NCI-H1694 (cell line): ENCODE data around the gene NPHP3.
"Not testable (repeated sequence)": the region's sequence is repeated elsewhere in the genome, so short reads cannot be mapped to it uniquely, and the experiment has no call there.

Experiments
- DNase-seq: peaks from one replicate; lab custom pipeline; 2025; lab: John Stamatoyannopoulos, UW

NPHP3 gene, protein sequence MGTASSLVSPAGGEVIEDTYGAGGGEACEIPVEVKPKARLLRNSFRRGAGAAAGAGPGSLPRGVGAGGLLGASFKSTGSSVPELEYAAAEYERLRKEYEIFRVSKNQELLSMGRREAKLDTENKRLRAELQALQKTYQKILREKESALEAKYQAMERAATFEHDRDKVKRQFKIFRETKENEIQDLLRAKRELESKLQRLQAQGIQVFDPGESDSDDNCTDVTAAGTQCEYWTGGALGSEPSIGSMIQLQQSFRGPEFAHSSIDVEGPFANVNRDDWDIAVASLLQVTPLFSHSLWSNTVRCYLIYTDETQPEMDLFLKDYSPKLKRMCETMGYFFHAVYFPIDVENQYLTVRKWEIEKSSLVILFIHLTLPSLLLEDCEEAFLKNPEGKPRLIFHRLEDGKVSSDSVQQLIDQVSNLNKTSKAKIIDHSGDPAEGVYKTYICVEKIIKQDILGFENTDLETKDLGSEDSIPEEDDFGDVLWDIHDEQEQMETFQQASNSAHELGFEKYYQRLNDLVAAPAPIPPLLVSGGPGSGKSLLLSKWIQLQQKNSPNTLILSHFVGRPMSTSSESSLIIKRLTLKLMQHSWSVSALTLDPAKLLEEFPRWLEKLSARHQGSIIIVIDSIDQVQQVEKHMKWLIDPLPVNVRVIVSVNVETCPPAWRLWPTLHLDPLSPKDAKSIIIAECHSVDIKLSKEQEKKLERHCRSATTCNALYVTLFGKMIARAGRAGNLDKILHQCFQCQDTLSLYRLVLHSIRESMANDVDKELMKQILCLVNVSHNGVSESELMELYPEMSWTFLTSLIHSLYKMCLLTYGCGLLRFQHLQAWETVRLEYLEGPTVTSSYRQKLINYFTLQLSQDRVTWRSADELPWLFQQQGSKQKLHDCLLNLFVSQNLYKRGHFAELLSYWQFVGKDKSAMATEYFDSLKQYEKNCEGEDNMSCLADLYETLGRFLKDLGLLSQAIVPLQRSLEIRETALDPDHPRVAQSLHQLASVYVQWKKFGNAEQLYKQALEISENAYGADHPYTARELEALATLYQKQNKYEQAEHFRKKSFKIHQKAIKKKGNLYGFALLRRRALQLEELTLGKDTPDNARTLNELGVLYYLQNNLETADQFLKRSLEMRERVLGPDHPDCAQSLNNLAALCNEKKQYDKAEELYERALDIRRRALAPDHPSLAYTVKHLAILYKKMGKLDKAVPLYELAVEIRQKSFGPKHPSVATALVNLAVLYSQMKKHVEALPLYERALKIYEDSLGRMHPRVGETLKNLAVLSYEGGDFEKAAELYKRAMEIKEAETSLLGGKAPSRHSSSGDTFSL (N-terminal part only)

DNA sequence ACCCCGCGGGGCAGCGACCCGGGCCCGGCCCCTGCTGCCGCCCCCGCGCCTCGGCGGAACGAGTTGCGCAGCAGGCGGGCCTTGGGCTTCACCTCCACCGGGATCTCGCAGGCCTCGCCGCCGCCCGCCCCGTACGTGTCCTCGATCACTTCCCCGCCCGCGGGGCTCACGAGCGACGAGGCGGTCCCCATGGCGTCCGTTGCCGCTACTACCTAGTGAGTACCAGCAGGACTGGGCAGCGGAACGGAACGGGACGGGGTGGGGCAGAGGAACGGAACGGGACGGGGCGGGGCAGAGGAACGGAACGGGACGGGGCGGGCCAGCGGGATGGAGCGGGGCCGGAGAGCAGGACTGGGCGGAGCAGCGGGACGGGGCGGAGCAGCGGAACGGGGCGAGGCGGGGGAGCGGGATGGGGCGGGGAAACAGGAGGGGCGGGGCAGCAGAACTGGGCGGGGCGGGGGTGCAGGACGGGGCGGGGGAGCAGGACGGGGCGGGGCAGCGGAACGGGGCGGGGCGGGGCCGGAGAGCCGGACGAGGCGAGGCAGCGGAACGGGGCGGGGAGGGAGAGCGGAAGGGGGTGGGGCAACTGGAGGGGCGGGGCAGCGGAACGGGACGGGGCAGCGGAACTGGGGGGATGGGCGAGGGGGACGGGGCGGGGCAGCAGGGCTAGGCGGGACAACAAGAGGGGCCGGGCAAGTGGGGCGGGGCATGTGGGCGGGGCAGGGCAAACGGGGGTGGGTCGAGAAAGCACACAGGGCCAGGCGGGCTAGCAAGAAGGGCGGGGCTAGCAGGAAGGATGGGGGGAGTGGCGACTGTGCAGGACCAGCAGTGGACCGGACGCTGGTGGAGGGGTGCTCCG, at the start of gene NPHP3:
NPHP3 (minus strand) TSS at position 245 of the 859 bp plus-strand sequence; CDS start at position 191, 54 bp downstream.
- DNase-seq, result peak; percentile 84

DNA sequence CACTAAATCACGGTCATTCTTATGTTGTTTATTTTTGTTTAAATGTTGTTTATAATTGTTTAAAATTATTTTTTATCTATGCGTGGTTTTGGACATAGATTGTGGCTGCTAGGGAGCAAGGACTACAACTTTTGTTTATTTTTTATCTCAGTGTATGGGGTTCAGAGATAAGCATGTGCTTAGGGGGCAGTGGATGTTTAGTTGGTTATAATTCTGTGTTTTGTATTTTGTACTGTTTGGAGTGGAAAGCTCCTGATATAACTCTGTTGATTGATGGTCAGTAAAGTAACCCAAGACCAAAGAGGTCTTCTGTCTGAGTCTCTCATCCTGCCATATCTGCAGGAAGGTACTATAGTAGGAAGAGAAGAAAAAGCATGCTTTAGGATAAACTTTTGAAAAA, 36.5 kb upstream of the NPHP3 start:
- DNase-seq, result no peak

DNA sequence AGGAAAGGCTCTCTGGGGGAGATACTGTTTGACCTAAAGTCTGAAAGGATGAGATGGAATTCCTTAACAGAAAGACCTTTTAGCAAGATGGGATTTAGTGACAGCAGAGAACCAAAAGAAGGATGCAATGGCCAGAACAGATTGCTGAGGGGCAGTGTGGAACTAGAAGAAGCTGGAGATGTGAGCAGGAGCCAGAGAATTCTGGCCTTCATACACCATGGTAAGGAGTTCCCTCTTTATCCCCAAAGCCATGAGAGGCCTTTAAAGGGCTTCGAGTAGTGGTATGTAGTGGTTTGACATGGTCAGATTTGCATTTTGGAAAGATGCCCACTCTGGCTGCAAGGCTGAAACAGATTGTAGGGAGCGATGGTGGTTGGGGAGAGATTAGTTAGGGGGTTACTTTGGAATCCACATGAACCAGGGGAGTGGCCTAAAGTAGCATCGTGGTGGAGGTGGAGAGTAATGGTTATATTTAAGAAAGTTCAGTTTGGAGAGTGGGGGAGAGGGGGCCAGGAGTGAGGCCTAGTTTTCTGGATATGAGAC, 34.0 kb upstream of the NPHP3 start:
- DNase-seq, result no peak

DNA sequence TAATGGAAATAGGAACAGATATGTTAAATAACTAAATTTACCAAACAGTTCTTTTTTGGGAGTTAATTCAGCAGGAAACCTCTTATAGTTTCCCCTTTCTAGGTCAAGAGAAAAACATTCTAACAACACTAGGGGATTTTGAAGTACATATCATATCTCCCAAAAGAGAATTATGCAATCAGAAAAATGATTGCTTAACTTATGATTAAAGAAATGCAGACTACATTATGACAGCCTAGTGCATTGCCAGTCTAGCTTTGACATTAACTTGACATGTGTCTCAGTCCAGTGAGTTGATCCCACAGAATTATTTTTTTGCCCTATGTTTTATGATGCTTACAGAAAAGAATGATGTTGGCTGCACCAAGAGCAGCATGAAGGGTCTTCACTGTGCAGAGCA, 31.7 kb upstream of the NPHP3 start:
- no peak for DNase-seq

DNA sequence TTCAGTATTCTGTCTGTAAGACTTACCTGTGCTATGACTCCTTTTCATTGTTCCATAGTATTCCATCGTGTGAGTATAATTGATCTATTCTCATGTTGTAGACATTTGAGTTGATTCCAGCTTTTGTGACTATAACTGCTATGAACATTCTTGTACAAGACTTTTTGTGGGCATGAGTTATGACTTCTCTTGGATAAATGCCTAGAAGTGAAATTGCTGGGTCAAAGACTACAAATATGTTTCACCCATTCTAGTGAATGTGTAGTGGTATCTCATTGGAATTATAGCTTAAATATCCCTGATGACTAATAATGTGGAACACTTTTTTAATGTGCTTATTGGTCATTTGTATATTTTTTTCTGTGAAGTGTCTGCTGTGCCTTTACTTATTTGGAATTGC, 27.6 kb upstream of the NPHP3 start:
- no peak for DNase-seq

DNA sequence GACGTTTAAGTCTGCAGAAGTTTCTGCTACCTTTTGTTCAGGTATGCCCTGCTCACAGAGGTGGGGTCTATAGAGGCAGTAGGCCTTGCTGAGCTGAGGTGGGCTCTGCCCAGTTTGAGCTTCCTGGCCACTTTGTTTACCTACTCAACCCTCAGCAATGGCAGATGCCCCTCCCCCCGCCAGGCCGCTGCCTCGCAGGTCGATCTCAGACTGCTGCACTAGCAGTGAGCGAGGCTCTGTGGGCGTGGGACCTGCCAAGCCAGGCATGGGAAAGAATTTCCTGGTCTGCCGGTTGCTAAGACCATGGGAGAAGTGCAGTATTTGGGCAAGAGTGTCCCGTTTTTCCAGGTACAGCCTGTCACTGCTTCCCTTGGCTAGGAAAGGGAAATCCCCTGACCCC, 24.5 kb upstream of the NPHP3 start:
- not testable (repeated sequence) for DNase-seq

DNA sequence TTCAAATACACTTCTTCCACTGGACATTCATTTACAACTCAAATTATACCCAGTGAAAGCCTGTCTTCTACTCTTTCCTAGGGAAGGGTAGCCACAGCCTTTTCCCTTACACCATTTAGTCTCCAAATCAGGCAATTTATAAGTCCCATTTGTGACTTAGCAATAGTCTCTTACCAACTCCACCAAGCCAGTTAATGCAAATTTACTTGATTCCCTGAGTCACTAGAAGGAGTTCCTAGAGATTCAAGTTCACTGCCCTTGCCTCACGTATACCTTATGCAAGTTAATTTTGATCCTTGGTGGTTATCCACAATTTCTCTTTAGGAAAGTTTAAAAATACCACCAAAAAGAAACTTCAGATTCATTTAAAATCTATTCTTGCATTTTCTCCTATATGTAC, 16.1 kb upstream of the NPHP3 start:
- no peak for DNase-seq

DNA sequence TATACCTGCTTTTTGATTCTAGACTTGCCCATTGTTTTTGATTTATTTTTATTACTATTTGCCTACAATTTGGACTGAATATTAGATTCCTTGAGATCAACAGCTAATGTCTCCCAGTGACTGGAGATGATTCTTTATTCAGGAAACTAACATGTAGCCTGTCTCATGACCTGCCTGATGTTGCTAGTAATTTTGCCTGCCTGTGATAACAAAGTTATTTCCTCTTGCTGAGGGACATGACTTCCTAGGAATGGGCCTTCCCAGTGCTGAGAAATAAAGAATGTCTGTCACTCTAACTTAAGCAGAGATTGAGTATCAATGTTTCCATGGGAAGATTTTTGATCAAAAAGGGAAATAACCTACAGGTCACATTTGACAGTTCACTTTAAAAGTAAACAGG, 13.4 kb upstream of the NPHP3 start:
- no peak for DNase-seq

DNA sequence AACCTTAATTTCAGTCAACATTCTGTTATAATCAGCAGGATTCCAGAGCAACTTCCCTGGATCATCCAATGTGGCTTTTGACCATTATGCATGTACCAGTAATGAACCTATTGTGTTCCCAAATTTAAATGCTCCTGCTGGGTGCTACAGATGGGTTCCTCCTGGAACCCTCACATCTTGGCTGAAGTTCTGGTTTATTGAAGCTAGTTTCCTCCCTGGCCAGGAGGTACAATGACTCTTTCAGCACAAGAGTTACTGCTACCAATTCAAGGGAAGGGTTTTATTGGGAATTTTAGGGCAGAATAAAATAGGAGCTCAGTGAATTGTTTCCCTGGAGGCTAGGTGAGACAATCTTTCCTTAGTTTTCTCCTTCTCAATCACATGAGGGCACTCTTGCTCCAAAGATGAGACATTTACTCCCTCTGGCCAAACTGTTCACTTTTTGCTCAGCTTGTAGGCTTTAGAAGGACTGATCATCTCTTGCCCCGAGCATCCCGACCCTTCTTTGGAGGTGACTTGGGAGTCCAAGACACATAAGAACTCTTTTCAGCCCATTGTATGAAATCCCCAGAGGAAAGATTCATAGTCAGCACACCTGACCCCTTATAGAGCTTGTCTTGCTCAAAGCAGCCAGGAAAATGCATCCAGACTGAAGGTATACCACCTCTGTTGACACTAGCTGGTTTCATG, 8.8 kb upstream of the NPHP3 start:
- DNase-seq, result peak; percentile 46

DNA sequence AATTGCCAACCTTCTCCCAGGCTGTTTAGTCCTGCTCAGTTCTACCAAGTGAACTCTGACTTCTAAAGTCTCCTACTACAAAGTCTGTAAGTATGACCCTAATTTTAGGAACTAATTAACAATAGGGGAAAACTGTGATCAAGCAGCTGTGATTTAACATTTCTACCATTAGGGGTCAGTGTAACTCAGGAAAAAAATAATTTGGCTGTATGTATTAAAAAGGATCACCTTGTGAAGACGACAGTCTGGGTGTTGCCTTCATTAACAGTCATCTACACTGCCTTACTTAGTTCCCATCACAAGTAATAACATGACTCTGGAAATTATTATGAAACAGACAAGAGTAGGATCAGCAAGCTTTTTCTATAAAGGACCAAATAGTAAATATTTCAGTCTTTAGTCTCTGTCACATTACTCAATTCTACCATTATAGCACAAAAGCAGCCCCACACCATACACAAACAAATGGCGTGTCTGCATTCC, 4.2 kb upstream of the NPHP3 start:
- peak; percentile 73 for DNase-seq

DNA sequence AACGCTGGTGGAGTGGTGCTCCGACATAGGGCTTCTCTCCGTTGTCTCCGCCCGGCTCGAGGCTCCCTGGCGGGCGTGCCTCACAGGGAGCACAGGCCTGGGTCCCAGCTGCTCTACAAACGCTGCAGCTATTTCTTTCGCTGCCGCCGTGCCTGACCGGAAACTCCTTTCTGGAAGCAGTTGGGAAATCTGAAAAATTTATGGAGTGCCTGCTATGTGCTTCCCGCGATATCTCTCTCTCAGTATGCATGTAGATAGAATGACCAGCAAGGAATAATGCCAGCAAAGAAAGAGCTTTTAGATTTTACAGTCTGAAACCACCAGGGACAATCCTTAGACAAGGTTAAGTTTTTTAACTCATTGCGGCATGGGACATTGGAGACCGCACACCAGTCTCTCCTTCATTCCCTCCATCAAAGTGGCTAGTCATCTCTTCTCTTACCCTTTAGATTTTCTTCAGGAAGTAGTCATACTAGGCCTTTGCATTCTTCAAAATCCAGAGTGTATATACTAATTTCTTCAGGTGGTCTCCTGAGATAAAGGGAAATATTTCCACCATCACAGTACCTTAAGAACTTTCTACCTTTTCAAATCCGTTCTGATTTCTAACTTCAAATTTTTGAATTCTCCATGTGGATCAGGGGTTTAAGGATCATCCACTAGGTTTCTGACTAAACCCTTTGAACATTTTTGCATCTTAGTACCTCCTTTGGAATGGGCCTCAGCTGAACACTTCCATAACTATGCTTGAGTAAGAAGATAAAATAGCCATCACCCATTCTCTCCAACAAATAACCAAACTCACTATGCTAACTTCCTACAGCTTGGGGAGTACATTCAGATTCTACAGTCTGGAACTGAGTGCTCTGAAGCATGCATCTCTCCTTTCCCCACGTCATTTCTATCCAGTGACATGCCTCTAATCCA, 1.1 kb upstream of the NPHP3 start:
- DNase-seq, result no peak

DNA sequence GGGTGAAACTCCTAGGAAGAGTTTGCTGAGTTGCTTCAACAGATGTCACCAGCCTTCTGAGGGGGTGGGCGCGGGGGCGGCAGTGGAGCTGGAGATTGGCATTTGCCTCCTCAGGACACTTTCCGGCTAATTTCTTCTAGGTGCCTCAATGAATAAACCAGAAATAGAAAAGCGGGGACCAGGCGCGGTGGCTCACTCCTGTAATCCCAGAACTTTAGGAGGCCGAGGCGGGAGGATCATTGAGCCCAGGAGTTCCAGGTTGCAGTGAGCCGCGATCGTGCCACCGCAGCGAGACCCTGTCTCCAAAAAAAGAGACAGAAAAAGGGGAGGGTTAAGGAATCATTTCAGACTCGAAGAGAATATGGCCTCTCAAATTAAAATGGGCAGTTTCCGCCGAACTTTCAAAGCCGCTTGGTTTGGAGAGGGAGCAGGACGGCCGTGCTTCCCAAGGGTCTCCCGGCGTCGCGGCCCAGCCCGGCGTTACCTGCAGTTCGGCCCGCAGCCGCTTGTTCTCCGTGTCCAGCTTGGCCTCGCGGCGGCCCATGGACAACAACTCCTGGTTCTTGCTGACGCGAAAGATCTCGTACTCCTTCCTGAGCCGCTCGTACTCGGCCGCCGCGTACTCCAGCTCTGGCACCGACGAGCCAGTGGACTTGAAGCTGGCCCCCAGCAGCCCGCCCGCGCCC, 587 bp downstream of the NPHP3 start:
- DNase-seq, result no peak

DNA sequence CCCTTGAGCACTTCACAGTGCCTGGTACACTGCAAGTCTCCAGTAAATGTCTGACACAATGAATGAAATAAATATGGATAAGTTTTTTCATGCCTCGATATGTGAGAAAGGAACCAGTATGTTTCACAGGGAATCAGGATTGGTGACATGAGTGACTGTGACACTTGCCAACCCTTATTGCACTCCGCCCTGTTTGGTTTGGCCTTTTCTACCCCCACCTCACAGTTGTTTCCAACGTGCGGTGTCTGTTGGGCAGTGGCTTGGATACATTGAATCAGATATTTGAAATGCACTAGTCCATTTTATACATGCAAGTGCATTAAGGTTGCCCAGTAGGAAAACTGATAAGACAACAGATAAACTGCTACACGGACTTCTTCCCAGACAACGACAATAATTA, 2.0 kb downstream of the NPHP3 start:
- DNase-seq, result no peak

DNA sequence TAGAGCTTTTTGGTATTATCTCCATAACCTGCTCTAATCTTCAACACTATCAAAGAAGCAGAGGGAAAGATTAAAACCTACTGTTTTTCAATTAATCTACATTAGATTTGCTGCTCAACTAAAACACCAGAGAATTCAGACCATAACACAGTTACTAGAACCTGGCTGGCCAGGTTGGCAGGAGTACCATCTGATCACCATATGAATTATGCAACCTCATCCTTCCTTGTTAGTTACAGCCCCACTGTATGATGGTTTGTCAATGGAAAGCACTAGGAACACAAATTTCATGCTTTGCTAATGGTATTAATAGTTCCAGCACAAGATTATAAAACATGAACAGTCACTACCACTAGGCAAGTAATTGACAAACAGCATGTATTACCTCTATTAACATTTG, 5.8 kb downstream of the NPHP3 start:
- no peak for DNase-seq

DNA sequence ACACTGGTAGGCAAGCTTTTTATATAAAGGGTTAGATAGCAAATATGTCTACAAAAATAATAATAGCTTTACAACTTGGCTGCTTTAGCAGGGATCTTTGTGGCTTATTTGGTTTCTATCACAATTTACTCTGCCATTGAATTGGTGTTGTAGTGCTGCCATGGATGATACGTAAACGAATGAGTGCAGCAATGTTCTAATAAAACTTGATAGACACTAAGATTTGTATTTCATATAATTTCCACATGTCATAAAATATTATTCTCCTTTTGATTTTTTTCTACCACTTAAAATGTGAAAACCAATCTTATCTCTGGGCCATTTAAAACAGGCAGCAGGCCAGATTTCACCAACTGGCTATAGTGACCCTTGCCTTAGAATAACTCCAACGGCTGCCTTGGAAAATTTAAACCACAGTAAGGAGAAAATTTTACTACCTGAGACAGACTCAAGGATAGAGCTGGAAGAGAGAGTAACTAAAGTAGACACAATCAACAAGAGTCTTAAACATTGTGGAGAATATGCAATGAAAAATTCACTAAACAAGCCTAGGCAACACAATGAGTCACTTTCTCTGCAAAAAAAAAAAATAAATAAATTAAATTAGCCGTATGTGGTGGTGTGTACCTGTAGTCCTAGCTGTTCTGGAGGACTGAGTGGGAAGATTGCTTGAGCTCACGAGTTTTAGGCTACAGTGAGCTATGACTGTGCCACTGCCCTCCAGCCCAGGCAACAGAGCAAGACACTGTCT, 8.1 kb downstream of the NPHP3 start:
- no peak for DNase-seq

DNA sequence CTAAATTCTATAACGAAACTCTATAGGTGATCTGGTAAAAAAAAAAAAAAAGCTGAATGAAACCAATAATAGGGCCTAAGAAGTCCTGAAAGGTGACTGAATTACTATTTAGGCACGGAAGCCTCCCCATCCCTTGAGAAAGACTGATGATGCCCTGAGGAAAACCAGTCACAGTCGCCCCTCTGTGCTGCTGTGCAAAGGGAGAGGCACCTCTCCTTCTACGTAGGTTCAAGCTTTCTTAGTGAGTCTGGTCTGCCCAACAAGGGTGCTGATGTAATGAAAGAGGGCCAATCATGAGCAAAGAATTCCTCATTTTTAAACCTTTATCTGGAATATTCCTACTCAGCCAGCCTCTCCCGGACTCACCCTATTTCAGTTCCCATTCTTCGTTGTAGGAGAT, 11.9 kb downstream of the NPHP3 start:
- DNase-seq, result no peak

DNA sequence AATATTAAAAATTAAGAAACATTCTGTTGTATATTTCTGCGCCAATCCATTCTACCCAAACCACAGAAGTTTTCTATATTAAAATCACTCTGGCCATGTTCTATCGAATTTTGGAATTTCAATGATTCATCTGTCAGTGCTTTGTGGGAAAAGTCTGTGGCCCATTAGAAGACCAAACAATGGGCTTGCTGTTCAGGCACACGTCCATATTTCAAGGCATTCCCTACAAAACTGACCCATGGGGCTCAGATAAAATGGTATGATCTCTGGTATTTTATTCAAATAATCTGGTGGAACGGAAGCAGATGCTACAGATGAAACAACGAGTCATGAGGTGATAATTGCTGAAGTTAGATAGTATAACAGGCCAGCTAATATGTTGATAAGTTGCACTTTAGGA, 12.4 kb downstream of the NPHP3 start:
- no peak for DNase-seq

DNA sequence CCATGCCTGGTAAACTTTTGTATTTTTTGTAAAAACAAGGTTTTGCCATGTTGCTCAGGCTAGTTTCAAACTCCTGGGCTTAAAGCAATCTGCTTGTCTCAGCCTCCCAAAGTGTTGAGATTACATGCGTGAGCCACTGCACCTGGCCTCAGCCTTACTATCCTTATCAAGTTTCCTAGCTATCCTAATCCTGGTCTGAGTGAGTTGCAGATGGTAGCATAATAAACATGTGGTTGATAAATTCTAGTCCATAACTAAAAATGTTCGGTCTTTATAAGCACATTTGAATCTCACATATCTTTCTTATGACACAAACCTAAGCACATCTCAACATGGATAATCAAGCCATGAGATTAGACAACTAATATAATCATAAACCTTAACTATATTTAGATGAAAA, 18.5 kb downstream of the NPHP3 start:
- DNase-seq, result no peak
